Parathyroid adenoma (tissue), 2 donors: ENCODE measurements around the gene MYOF.

Experiments
- H2AFZ ChIP-seq: fragments of 300-600 bp; sonication (generic); one replicate; pipeline ENCODE4 v1.7.0; 2017; ENCODE audit warnings: antibody characterized with exemption, mild to moderate bottlenecking
- H3K27ac ChIP-seq: fragments of 300-600 bp; sonication (generic); one replicate; pipeline ENCODE4 v1.7.0; 2017
- H3K27me3 ChIP-seq: fragments of 300-600 bp; sonication (generic); one replicate; pipeline ENCODE4 v1.7.0; 2017; ENCODE audit warnings: low read length; ENCODE audit not compliant: control insufficient read depth, insufficient read depth
- H3K36me3 ChIP-seq: fragments of 300-600 bp; sonication (generic); one replicate; pipeline ENCODE4 v1.7.0; 2017; ENCODE audit warnings: low read length; ENCODE audit not compliant: control insufficient read depth, insufficient read depth
- H3K4me1 ChIP-seq: fragments of 300-600 bp; sonication (generic); one replicate; pipeline ENCODE4 v1.7.0; 2017; ENCODE audit warnings: control low read depth
- H3K4me2 ChIP-seq: fragments of 300-600 bp; sonication (generic); one replicate; pipeline ENCODE4 v1.7.0; 2017; ENCODE audit warnings: low read length
- H3K4me3 ChIP-seq: fragments of 300-600 bp; sonication (generic); one replicate; pipeline ENCODE4 v1.7.0; 2017; ENCODE audit warnings: low read depth, low read length
- H3K79me2 ChIP-seq: fragments of 300-600 bp; sonication (generic); one replicate; pipeline ENCODE4 v1.7.0; 2017; ENCODE audit warnings: control low read depth
- H3K9ac ChIP-seq: fragments of 300-600 bp; sonication (generic); one replicate; pipeline ENCODE4 v1.7.0; 2017; ENCODE audit warnings: mild to moderate bottlenecking
- H3K9me3 ChIP-seq: fragments of 300-600 bp; sonication (generic); one replicate; pipeline ENCODE4 v1.7.0; 2017; ENCODE audit warnings: low read length; ENCODE audit not compliant: control insufficient read depth
- TF ChIP-seq, protein P1 (sequence below): fragments of 300-600 bp; sonication (generic); IDR thresholded peaks from one replicate; pipeline ENCODE4 v1.7.0; 2017; ENCODE audit warnings: antibody characterized with exemption, mild to moderate bottlenecking
- donor health status: primary hyperparathyroidism.

MYOF gene

DNA sequence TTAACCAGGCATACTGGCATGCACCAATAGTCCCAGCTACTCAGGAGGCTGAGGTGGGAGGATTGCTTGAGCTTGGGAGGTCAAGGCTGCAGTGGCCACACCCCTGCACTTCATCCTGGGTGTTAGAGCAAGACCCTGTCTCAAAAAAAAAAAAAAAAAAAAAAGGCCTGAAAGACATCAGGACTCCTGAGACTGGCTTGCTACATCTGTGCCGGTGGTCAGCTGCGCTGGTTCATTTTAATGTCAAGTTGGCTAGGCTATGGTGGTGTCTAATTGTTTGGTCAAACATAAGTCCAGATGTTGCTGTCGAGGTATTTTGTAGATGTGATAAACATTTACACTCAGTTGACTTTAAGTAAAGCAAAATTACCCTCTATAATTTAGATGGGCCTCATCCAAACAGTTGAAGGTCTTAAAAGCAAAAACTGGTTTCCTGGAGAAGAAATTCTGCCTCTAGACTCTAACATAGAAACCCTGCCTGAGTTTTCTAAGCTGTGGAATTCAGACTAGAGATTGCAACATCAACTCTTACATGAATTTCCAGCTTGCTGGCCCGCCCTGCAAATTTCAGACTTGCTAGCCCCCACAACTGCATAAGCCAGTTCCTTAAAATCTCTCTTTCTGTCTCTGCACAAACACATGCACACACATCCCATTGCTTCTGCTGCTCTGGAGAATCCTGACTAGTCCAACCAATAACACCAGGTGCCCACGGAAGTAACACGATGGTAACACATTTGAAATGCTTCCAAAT, 18.2 kb downstream of the MYOF start:
- H3K9ac ChIP-seq, result no peak overlapping the region
- peaks cover 34% of the 10 kb centered on the region for H3K4me1 ChIP-seq
- H3K4me3 ChIP-seq, result no peak overlapping the region

DNA sequence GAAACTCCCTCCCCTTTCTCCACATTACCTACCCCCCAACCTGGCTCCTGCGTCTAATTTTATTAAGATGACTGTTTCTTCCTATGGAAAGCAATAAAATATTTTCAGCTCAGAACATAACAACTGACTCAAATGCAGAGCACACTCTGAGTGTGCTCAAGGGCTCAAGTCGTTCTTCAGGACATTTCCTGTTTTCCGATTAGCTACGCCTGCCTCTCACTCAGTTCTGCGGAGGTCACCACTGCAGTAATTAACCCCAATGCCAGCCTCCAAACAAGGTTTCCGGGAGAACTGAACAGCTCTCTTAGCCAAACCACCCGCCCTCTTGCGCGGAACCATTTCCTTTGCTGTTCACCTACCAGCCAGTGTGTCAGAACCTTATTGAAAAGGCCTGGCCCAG, 19.3 kb downstream of the MYOF start:
- H3K9ac ChIP-seq, result no peak overlapping the region
- TF ChIP-seq, protein P1, sequence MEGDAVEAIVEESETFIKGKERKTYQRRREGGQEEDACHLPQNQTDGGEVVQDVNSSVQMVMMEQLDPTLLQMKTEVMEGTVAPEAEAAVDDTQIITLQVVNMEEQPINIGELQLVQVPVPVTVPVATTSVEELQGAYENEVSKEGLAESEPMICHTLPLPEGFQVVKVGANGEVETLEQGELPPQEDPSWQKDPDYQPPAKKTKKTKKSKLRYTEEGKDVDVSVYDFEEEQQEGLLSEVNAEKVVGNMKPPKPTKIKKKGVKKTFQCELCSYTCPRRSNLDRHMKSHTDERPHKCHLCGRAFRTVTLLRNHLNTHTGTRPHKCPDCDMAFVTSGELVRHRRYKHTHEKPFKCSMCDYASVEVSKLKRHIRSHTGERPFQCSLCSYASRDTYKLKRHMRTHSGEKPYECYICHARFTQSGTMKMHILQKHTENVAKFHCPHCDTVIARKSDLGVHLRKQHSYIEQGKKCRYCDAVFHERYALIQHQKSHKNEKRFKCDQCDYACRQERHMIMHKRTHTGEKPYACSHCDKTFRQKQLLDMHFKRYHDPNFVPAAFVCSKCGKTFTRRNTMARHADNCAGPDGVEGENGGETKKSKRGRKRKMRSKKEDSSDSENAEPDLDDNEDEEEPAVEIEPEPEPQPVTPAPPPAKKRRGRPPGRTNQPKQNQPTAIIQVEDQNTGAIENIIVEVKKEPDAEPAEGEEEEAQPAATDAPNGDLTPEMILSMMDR, result no peak
- peaks cover 19% of the 10 kb centered on the region for H3K79me2 ChIP-seq
- H3K9me3 ChIP-seq, result no peaks in the 10 kb centered on the region
- H3K4me2 ChIP-seq, result no peak overlapping the region
- no peaks in the 10 kb centered on the region for H3K27me3 ChIP-seq
- peaks cover 25% of the 10 kb centered on the region for H3K4me1 ChIP-seq
- no peak overlapping the region for H2AFZ ChIP-seq
- no peak overlapping the region for H3K4me3 ChIP-seq
- no peaks in the 10 kb centered on the region for H3K36me3 ChIP-seq
- no peak overlapping the region for H3K27ac ChIP-seq

More for the DNA sequence above, 18.2 kb downstream of the MYOF start:
- H3K27me3 ChIP-seq, result no peaks in the 10 kb centered on the region
- H3K79me2 ChIP-seq, result peaks cover 15% of the 10 kb centered on the region
- TF ChIP-seq, protein P1, result no peak
- no peak overlapping the region for H3K4me2 ChIP-seq
- H3K36me3 ChIP-seq, result no peaks in the 10 kb centered on the region
- peak overlapping the region; percentile 98 for H3K27ac ChIP-seq
- H2AFZ ChIP-seq, result peak overlapping the region; percentile 24
- H3K9me3 ChIP-seq, result no peaks in the 10 kb centered on the region

DNA sequence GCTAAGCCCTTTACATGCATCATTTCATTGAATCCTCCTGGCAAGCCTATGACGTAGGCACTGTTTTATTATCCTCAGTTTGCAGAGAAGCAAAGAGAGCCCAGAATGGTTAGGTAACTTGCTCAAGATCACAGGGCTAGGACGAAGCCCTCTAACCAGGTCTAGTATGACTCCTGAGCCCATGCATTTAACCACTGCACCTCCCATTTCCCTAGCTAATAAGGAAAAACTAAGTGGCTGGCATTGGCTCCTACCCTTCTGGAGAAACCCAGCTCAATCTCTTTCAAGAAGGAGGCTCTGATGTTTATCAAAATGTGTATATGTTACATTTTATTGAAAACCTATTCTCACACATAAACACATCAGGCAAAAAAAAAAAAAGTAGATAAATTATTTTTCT, 19.8 kb downstream of the MYOF start:
- TF ChIP-seq, protein P1, result no peak
- no peaks in the 10 kb centered on the region for H3K9me3 ChIP-seq
- no peak overlapping the region for H2AFZ ChIP-seq
- H3K4me1 ChIP-seq, result peaks cover 24% of the 10 kb centered on the region
- H3K36me3 ChIP-seq, result no peaks in the 10 kb centered on the region
- H3K79me2 ChIP-seq, result peaks cover 19% of the 10 kb centered on the region
- H3K27me3 ChIP-seq, result no peaks in the 10 kb centered on the region
- H3K4me3 ChIP-seq, result no peak overlapping the region
- no peak overlapping the region for H3K9ac ChIP-seq
- H3K27ac ChIP-seq, result no peak overlapping the region
- no peak overlapping the region for H3K4me2 ChIP-seq

DNA sequence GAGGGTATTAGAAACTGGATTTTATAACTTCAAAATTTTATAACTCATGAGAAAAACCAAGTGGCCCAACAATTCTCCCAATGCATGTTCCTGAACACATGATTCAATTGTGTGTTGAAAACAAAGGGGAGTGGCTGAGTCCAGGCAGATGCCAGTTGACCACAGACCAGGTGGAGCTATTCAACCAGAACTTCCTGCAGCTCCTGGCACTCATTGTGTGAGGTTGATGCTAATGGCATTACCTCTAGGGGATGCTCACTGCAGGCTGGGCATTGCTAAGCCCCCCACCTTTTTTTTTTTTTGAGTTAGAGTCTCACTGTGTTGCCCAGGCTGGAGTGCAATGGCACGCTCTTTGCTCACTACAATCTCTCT, 20.3 kb downstream of the MYOF start:
- no peak overlapping the region for H3K27ac ChIP-seq
- no peaks in the 10 kb centered on the region for H3K9me3 ChIP-seq
- no peaks in the 10 kb centered on the region for H3K36me3 ChIP-seq
- no peak overlapping the region for H3K4me2 ChIP-seq
- TF ChIP-seq, protein P1, result no peak
- peaks cover 24% of the 10 kb centered on the region for H3K4me1 ChIP-seq
- no peak overlapping the region for H3K4me3 ChIP-seq
- no peaks in the 10 kb centered on the region for H3K27me3 ChIP-seq
- no peak overlapping the region for H3K9ac ChIP-seq
- no peak overlapping the region for H2AFZ ChIP-seq
- H3K79me2 ChIP-seq, result peaks cover 19% of the 10 kb centered on the region
